ENCODE data around the gene CMTM8. TPM values are rescaled to one million over a fixed set of nuclear protein-coding genes. Genes with fewer than 3 reads are reported as not detected.

Gene CMTM8
- total RNA-seq, 1 donor from 2014 or later = 4.7 TPM

GRCh38 chr3:32405155-32405554, 166.7 kb downstream of the CMTM8 start:
- Histone ChIP-seq H3K4me1 (peaks cover 27% of the 10 kb centered on the region), H3K27ac (no peak overlapping the region), H3K4me3 (no peak overlapping the region), H3K27me3 (no peaks in the 10 kb centered on the region), H3K9me3 (no peaks in the 10 kb centered on the region), H3K36me3 (no peaks in the 10 kb centered on the region)
- intact Hi-C loops (cut with DNase I) = no loop called here
- no peak for DNase-seq (ENCODE audit: extremely low spot score in 2 of 2)
- TF ChIP-seq POLR2AphosphoS5 (IDR thresholded peaks at IDR 0.05; ENCODE audit: insufficient read depth in 1 of 2, low read depth in 1 of 2) = no peak
- no peak for TF ChIP-seq CTCF (IDR thresholded peaks at IDR 0.05)
- TF ChIP-seq POLR2A (IDR thresholded peaks at IDR 0.05) = no peak

GRCh38 chr3:32405711-32406323, 167.3 kb downstream of the CMTM8 start:
- peaks cover 27% of the 10 kb centered on the region for H3K4me1 ChIP-seq
- intact Hi-C loops (cut with DNase I) = no loop called here
- H3K36me3 ChIP-seq = no peaks in the 10 kb centered on the region
- no peak for DNase-seq (ENCODE audit: extremely low spot score in 2 of 2)
- no peak for TF ChIP-seq POLR2AphosphoS5 (IDR thresholded peaks at IDR 0.05; ENCODE audit: insufficient read depth in 1 of 2, low read depth in 1 of 2)
- TF ChIP-seq POLR2A (IDR thresholded peaks at IDR 0.05) = no peak
- no peak overlapping the region for H3K27ac ChIP-seq
- no peaks in the 10 kb centered on the region for H3K9me3 ChIP-seq
- H3K4me3 ChIP-seq = no peak overlapping the region
- H3K27me3 ChIP-seq = no peaks in the 10 kb centered on the region

- Histone ChIP-seq H3K27me3 (no peaks in the 10 kb centered on the region), H3K36me3 (no peaks in the 10 kb centered on the region), H3K27ac (no peak overlapping the region), H3K4me1 (peaks cover 18% of the 10 kb centered on the region), H3K4me3 (no peak overlapping the region), H3K9me3 (no peaks in the 10 kb centered on the region)
- no peak for TF ChIP-seq CTCF (IDR thresholded peaks at IDR 0.05)
- peak in 1 of 2 donors; percentile 10 for TF ChIP-seq POLR2AphosphoS5 (IDR thresholded peaks at IDR 0.05; ENCODE audit: insufficient read depth in 1 of 2, low read depth in 1 of 2)
- intact Hi-C loops (cut with DNase I) = no loop called here
- no peak for DNase-seq (ENCODE audit: extremely low spot score in 2 of 2)
These were observed 168.3 kb downstream of the CMTM8 start for GRCh38 chr3:32406486-32407408.

GRCh38 chr3:32410367-32411246, 172.1 kb downstream of the CMTM8 start:
- intact Hi-C loops (cut with DNase I) = no loop called here
- peaks cover 25% of the 10 kb centered on the region for H3K4me1 ChIP-seq
- H3K4me3 ChIP-seq = no peak overlapping the region
- no peak for DNase-seq (ENCODE audit: extremely low spot score in 2 of 2)
- H3K27ac ChIP-seq = no peak overlapping the region
- no peak for TF ChIP-seq POLR2A (IDR thresholded peaks at IDR 0.05)
- TF ChIP-seq CTCF (IDR thresholded peaks at IDR 0.05) = no peak
- no peak for TF ChIP-seq POLR2AphosphoS5 (IDR thresholded peaks at IDR 0.05; ENCODE audit: insufficient read depth in 1 of 2, low read depth in 1 of 2)
- no peaks in the 10 kb centered on the region for H3K27me3 ChIP-seq
- H3K9me3 ChIP-seq = no peaks in the 10 kb centered on the region
- H3K36me3 ChIP-seq = no peaks in the 10 kb centered on the region

- H3K9me3 ChIP-seq = no peaks in the 10 kb centered on the region
- no peak overlapping the region for H3K4me3 ChIP-seq
- no peaks in the 10 kb centered on the region for H3K27me3 ChIP-seq
- intact Hi-C loops (cut with DNase I) = no loop called here
- no peaks in the 10 kb centered on the region for H3K36me3 ChIP-seq
- no peak overlapping the region for H3K27ac ChIP-seq
- no peak for TF ChIP-seq POLR2AphosphoS5 (IDR thresholded peaks at IDR 0.05; ENCODE audit: insufficient read depth in 1 of 2, low read depth in 1 of 2)
- TF ChIP-seq POLR2A (IDR thresholded peaks at IDR 0.05) = no peak
- TF ChIP-seq CTCF (IDR thresholded peaks at IDR 0.05) = no peak
- no peak for DNase-seq (ENCODE audit: extremely low spot score in 2 of 2)
- peaks cover 25% of the 10 kb centered on the region for H3K4me1 ChIP-seq
These were observed 173.0 kb downstream of the CMTM8 start for GRCh38 chr3:32411442-32411841.
